Neuron (in vitro differentiated cells): ENCODE measurements around the gene KIF16B.
"Not testable (repeated sequence)": the region's sequence is repeated elsewhere in the genome, so short reads cannot be mapped to it uniquely, and the experiment has no call there.

Source experiments
- H2AFZ ChIP-seq: one replicate; pipeline ENCODE4 v1.6.1; 2013; ENCODE audit warnings: low read depth, mild to moderate bottlenecking, inconsistent platforms, low read length, moderate library complexity
- H3K27me3 ChIP-seq: one replicate; pipeline ENCODE4 v1.6.1; 2013; ENCODE audit warnings: low read length; ENCODE audit not compliant: insufficient read depth
- H3K36me3 ChIP-seq: one replicate; pipeline ENCODE4 v1.6.1; 2013; ENCODE audit warnings: low read length; ENCODE audit not compliant: insufficient read depth
- H3K4me1 ChIP-seq: one replicate; pipeline ENCODE4 v1.6.1; 2013; ENCODE audit warnings: low read length; ENCODE audit not compliant: insufficient read depth
- H3K4me3 ChIP-seq: 2 replicates; pipeline ENCODE4 v1.5.1; 2013; ENCODE audit warnings: mild to moderate bottlenecking, low read length, moderate library complexity
- H3K9me3 ChIP-seq: one replicate; pipeline ENCODE4 v1.6.1; 2013; ENCODE audit warnings: low read length

KIF16B gene

DNA sequence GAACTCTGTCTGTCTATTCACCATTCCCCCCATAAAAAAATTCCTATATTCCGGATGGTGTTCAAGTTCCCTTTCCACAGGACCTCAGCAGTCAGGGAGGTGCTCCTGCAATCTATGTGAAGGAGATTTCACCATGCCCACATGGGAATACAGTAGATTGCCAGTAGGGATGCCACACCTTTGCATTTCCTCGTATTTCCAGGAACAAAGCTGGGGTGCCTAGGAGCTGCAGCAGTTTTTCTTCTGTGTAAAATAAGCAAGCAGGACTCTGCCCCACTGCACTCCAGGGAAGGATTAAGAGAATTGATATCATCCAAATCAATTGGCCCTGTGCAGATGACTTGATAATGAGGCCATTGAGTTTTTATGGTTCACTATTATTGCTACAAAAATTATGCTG lies 7.4 kb upstream of the KIF16B start:
- H3K36me3 ChIP-seq, result no peaks in the 10 kb centered on the region

GRCh38 chr20:16580147-16580546 lies 6.9 kb upstream of the KIF16B start:
- Histone ChIP-seq H3K4me3 (no peak overlapping the region), H3K4me1 (peaks cover 7% of the 10 kb centered on the region), H3K36me3 (no peaks in the 10 kb centered on the region), H3K9me3 (no peaks in the 10 kb centered on the region), H3K27me3 (no peaks in the 10 kb centered on the region), H2AFZ (no peak overlapping the region)

More for the DNA sequence above, 7.4 kb upstream of the KIF16B start:
- H3K4me1 ChIP-seq, result peaks cover 7% of the 10 kb centered on the region
- no peak overlapping the region for H3K4me3 ChIP-seq
- no peaks in the 10 kb centered on the region for H3K27me3 ChIP-seq
- no peak overlapping the region for H2AFZ ChIP-seq
- no peaks in the 10 kb centered on the region for H3K9me3 ChIP-seq

- Histone ChIP-seq H2AFZ (no peak overlapping the region), H3K9me3 (no peaks in the 10 kb centered on the region), H3K27me3 (no peaks in the 10 kb centered on the region)
Measured at GRCh38 chr20:16576219-16576618, 3.0 kb upstream of the KIF16B start.

GRCh38 chr20:16575390-16576140 lies 2.3 kb upstream of the KIF16B start:
- Histone ChIP-seq H3K27me3 (no peaks in the 10 kb centered on the region), H3K9me3 (no peaks in the 10 kb centered on the region), H2AFZ (peak overlapping the region; percentile 88), H3K36me3 (no peaks in the 10 kb centered on the region), H3K4me1 (peaks cover 9% of the 10 kb centered on the region), H3K4me3 (peak overlapping the region; percentile 49)

More at GRCh38 chr20:16576219-16576618, 3.0 kb upstream of the KIF16B start:
- H3K4me1 ChIP-seq, result peaks cover 10% of the 10 kb centered on the region
- no peaks in the 10 kb centered on the region for H3K36me3 ChIP-seq
- no peak overlapping the region for H3K4me3 ChIP-seq

DNA sequence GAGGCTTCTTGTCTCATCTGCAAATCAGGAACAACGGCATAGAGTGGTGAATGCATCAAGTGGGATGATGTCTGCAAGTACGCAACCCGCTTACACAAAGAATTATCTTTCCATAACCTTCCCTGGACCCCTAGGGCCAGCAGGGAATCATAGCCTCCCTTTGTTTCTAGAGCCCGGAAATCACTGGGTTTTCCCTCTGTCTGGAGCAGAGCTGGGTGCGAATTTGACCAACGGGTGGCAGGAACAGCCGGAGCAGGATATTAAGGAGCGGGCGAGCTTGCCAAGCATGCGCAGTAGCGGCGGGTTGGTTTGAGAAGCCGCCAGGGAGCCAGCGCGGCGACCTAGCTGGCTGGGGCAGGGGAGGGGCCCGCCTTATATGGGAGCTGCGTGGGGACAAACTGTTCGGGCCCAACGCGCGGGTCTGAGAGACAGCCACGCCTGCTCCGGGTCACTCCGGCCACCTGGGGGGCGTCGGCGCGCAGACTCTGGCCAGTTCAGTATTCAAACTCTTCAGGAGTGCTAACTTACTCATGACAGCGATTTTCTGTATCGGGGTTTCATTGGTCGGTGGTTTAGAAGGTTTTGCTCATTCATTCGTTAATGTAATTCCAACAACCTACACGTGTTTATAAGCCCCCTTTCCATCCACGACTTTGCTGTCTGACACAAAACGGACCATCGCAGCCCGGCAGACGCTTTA lies 1.6 kb upstream of the KIF16B start:
- peaks cover 3% of the 10 kb centered on the region for H3K4me1 ChIP-seq
- H3K27me3 ChIP-seq, result no peaks in the 10 kb centered on the region
- H3K9me3 ChIP-seq, result no peaks in the 10 kb centered on the region
- H2AFZ ChIP-seq, result peak overlapping the region; percentile 88
- H3K36me3 ChIP-seq, result no peaks in the 10 kb centered on the region
- peak overlapping the region; percentile 49 for H3K4me3 ChIP-seq

- Histone ChIP-seq H3K4me3 (no peak overlapping the region), H3K4me1 (peaks cover 3% of the 10 kb centered on the region), H2AFZ (no peak overlapping the region), H3K27me3 (no peaks in the 10 kb centered on the region), H3K36me3 (no peaks in the 10 kb centered on the region), H3K9me3 (no peaks in the 10 kb centered on the region)
Measured at GRCh38 chr20:16571333-16571732, 1.9 kb downstream of the KIF16B start.

DNA sequence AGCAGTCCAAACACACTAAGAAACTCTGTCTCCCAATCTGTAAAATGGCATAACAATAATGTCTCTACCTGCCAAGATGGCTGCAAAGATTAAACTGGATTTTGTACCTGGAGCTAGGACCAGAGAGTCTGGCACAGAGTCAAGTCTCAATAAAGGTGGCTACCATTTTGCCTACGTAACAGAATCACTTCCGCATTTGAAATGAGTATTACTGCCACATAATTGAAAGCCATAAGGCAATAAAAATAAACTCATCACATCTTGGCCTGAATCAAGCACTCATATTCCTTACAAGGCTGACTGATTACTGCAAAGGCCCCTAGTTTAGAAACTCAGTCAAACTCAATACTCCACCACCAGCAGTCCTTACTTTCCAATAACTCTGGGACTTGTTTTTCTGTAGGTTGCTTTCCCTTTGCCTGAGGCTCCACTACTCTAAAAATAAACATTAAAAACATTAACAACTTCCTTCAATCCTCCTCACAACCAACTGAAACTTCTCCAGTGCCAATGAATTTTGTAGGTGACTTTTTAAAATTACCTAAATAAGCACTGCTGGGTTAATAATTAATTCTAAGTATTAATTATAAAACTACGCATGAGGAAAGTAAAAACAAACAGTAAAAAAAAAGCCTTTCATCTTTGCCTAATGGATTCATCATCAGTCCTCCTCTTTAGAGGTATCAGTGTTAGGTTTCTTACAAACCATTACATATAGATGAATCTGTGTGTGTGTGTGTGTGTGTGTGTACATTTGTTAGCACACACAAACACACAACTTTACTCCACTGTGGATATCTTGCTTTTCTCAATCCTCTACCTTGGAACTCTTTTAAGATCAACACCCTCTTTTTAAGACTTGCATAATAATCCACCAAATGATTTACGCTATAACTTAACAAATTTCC lies 3.7 kb downstream of the KIF16B start:
- H3K36me3 ChIP-seq, result no peaks in the 10 kb centered on the region
- H3K4me3 ChIP-seq, result no peak overlapping the region
- no peaks in the 10 kb centered on the region for H3K9me3 ChIP-seq
- peaks cover 3% of the 10 kb centered on the region for H3K4me1 ChIP-seq
- no peak overlapping the region for H2AFZ ChIP-seq
- no peaks in the 10 kb centered on the region for H3K27me3 ChIP-seq

GRCh38 chr20:16566080-16566479 lies 7.2 kb downstream of the KIF16B start:
- Histone ChIP-seq H3K36me3 (no peaks in the 10 kb centered on the region), H3K4me1 (no peaks in the 10 kb centered on the region), H3K4me3 (no peak overlapping the region), H3K9me3 (no peaks in the 10 kb centered on the region), H3K27me3 (no peaks in the 10 kb centered on the region), H2AFZ (no peak overlapping the region)

- not testable (repeated sequence) for H3K4me1 ChIP-seq, H3K4me3 ChIP-seq, H3K27me3 ChIP-seq, H2AFZ ChIP-seq, H3K36me3 ChIP-seq, H3K9me3 ChIP-seq
Measured at GRCh38 chr20:16564079-16564478, 9.2 kb downstream of the KIF16B start.

GRCh38 chr20:16563066-16563806 lies 10.0 kb downstream of the KIF16B start:
- Histone ChIP-seq H3K36me3 (no peaks in the 10 kb centered on the region), H3K9me3 (no peaks in the 10 kb centered on the region), H2AFZ (no peak overlapping the region), H3K4me3 (no peak overlapping the region), H3K4me1 (no peaks in the 10 kb centered on the region), H3K27me3 (no peaks in the 10 kb centered on the region)

GRCh38 chr20:16562259-16562658 lies 11.0 kb downstream of the KIF16B start:
- H3K4me1 ChIP-seq, result no peaks in the 10 kb centered on the region
- H2AFZ ChIP-seq, result no peak overlapping the region
- H3K27me3 ChIP-seq, result no peaks in the 10 kb centered on the region
- no peaks in the 10 kb centered on the region for H3K9me3 ChIP-seq
- no peak overlapping the region for H3K4me3 ChIP-seq
- no peaks in the 10 kb centered on the region for H3K36me3 ChIP-seq

- Histone ChIP-seq H3K9me3 (no peaks in the 10 kb centered on the region), H3K4me1 (no peaks in the 10 kb centered on the region), H3K4me3 (no peak overlapping the region), H3K27me3 (no peaks in the 10 kb centered on the region), H2AFZ (no peak overlapping the region), H3K36me3 (no peaks in the 10 kb centered on the region)
Measured at GRCh38 chr20:16560661-16561060, 12.6 kb downstream of the KIF16B start.
